Nephron progenitor cell (in vitro differentiated cells): ENCODE measurements around the gene NDUFS6.

ENCODE experiments used
- DNase-seq: peaks from one replicate; pipeline ENCODE4 v3.0.0; 2021
- H3K27ac Mint-ChIP-seq: 2 replicates; pipeline ENCODE4 v1.8.0; 2021; ENCODE audit warnings: mild to moderate bottlenecking, moderate library complexity, mixed read lengths
- H3K27me3 Mint-ChIP-seq: 2 replicates; pipeline ENCODE4 v1.8.0; 2021; ENCODE audit warnings: mild to moderate bottlenecking, low read depth, mixed read lengths; ENCODE audit not compliant: poor library complexity
- H3K36me3 Mint-ChIP-seq: 2 replicates; pipeline ENCODE4 v1.8.0; 2021; ENCODE audit warnings: low read depth, mixed read lengths
- H3K4me1 Mint-ChIP-seq: 2 replicates; pipeline ENCODE4 v1.8.0; 2021; ENCODE audit warnings: mixed read lengths
- H3K4me3 Mint-ChIP-seq: 2 replicates; pipeline ENCODE4 v1.8.0; 2021; ENCODE audit warnings: mild to moderate bottlenecking, moderate library complexity, mixed read lengths
- H3K9me3 Mint-ChIP-seq: 2 replicates; pipeline ENCODE4 v1.8.0; 2021; ENCODE audit warnings: mild to moderate bottlenecking, moderate library complexity, mixed read lengths
- CTCF ChIP-seq: fragments of 200-600 bp; sonication (generic); IDR thresholded peaks from 2 replicates; pipeline ENCODE4 v1.5.0; 2021; ENCODE audit warnings: antibody characterized with exemption

NDUFS6 gene

GRCh38 chr5:1783216-1783554 is 18.0 kb upstream of the NDUFS6 start:
- Mint-ChIP-seq H3K4me3 (no peak overlapping the region), H3K27me3 (peaks cover 30% of the 10 kb centered on the region), H3K9me3 (no peaks in the 10 kb centered on the region), H3K27ac (peak overlapping the region; percentile 72), H3K4me1 (peaks cover 39% of the 10 kb centered on the region), H3K36me3 (no peaks in the 10 kb centered on the region)
- DNase-seq, result peak; percentile 63
- TF ChIP-seq CTCF, result no peak

- H3K36me3 Mint-ChIP-seq, result no peaks in the 10 kb centered on the region
- no peak overlapping the region for H3K4me3 Mint-ChIP-seq
- H3K4me1 Mint-ChIP-seq, result peaks cover 37% of the 10 kb centered on the region
- no peak for TF ChIP-seq CTCF
- H3K27ac Mint-ChIP-seq, result peak overlapping the region; percentile 83
- no peak for DNase-seq
- H3K9me3 Mint-ChIP-seq, result no peaks in the 10 kb centered on the region
- peaks cover 27% of the 10 kb centered on the region for H3K27me3 Mint-ChIP-seq
These were observed 16.8 kb upstream of the NDUFS6 start for GRCh38 chr5:1784197-1785050.

- no peak overlapping the region for H3K4me3 Mint-ChIP-seq
- H3K27ac Mint-ChIP-seq, result no peak overlapping the region
- H3K9me3 Mint-ChIP-seq, result no peaks in the 10 kb centered on the region
- H3K27me3 Mint-ChIP-seq, result peaks cover 27% of the 10 kb centered on the region
- peaks cover 41% of the 10 kb centered on the region for H3K4me1 Mint-ChIP-seq
- TF ChIP-seq CTCF, result no peak
- H3K36me3 Mint-ChIP-seq, result no peaks in the 10 kb centered on the region
- no peak for DNase-seq
These were observed 16.1 kb upstream of the NDUFS6 start for GRCh38 chr5:1785062-1785461.

GRCh38 chr5:1785984-1786383 is 15.2 kb upstream of the NDUFS6 start:
- peaks cover 23% of the 10 kb centered on the region for H3K27me3 Mint-ChIP-seq
- DNase-seq, result no peak
- no peaks in the 10 kb centered on the region for H3K9me3 Mint-ChIP-seq
- peaks cover 47% of the 10 kb centered on the region for H3K4me1 Mint-ChIP-seq
- H3K27ac Mint-ChIP-seq, result no peak overlapping the region
- no peak for TF ChIP-seq CTCF
- H3K4me3 Mint-ChIP-seq, result no peak overlapping the region
- no peaks in the 10 kb centered on the region for H3K36me3 Mint-ChIP-seq

- Mint-ChIP-seq H3K9me3 (no peaks in the 10 kb centered on the region), H3K36me3 (no peaks in the 10 kb centered on the region), H3K4me3 (no peak overlapping the region), H3K27ac (no peak overlapping the region), H3K4me1 (peaks cover 49% of the 10 kb centered on the region), H3K27me3 (peaks cover 22% of the 10 kb centered on the region)
- no peak for DNase-seq
- TF ChIP-seq CTCF, result no peak
These were observed 14.4 kb upstream of the NDUFS6 start for GRCh38 chr5:1786621-1787471.
